ENCODE measurements around the gene KANTR.
"Not testable (repeated sequence)": the region's sequence is repeated elsewhere in the genome, so short reads cannot be mapped to it uniquely, and the experiment has no call there.

Gene KANTR

GRCh38 chrX:53128097-53128749, 34.3 kb downstream of the KANTR start:
- FAIRE-seq, result no peak

GRCh38 chrX:53133400-53133799, 39.5 kb downstream of the KANTR start:
- DNase-seq (ENCODE audit: low spot score), result no peak
- FAIRE-seq, result no peak

More at GRCh38 chrX:53128097-53128749, 34.3 kb downstream of the KANTR start:
- no peak for DNase-seq (ENCODE audit: low spot score)

GRCh38 chrX:53135581-53135980, 41.6 kb downstream of the KANTR start:
- DNase-seq (ENCODE audit: low spot score), result no peak
- FAIRE-seq, result no peak

- DNase-seq (ENCODE audit: low spot score), result no peak
- FAIRE-seq, result no peak
These were observed 59.6 kb downstream of the KANTR start for GRCh38 chrX:53153581-53153980.

- FAIRE-seq (no peak), DNase-seq (ENCODE audit: low spot score) (no peak)
These were observed 61.7 kb downstream of the KANTR start for GRCh38 chrX:53155512-53156206.

- FAIRE-seq, result no peak
These were observed 62.3 kb downstream of the KANTR start for GRCh38 chrX:53156207-53156596.

GRCh38 chrX:53159184-53159583, 65.2 kb downstream of the KANTR start:
- FAIRE-seq (no peak), DNase-seq (ENCODE audit: low spot score) (no peak)

More at GRCh38 chrX:53156207-53156596, 62.3 kb downstream of the KANTR start:
- DNase-seq (ENCODE audit: low spot score), result no peak

GRCh38 chrX:53160297-53160983, 66.5 kb downstream of the KANTR start:
- FAIRE-seq (no peak), DNase-seq (ENCODE audit: low spot score) (no peak)

- DNase-seq (ENCODE audit: low spot score), result no peak
- FAIRE-seq, result no peak
These were observed 69.5 kb downstream of the KANTR start for GRCh38 chrX:53163436-53163835.

DNA sequence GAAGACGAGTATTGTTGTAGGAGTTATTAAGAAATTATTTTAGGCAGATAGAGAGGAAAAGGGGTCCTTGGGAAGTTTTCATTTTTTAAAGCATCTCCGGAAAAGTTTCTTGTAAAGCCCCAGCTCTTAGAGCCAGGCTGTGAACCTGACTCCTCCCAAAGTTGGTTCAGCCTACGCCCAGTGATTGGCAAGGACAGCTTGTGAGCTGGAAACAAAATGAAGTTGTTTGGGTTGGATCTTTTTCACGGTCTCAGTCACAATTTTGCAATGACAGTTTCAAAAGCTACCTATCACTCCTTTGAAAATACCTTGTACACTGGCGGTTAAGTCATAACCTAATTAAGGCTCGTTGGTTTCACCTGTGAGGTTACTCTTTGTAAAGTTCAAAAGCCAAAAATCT, 70.6 kb downstream of the KANTR start:
- not testable (repeated sequence) for DNase-seq (ENCODE audit: low spot score); FAIRE-seq

- FAIRE-seq, result no peak
- DNase-seq (ENCODE audit: low spot score), result no peak
These were observed 72.2 kb downstream of the KANTR start for GRCh38 chrX:53166103-53166502.

DNA sequence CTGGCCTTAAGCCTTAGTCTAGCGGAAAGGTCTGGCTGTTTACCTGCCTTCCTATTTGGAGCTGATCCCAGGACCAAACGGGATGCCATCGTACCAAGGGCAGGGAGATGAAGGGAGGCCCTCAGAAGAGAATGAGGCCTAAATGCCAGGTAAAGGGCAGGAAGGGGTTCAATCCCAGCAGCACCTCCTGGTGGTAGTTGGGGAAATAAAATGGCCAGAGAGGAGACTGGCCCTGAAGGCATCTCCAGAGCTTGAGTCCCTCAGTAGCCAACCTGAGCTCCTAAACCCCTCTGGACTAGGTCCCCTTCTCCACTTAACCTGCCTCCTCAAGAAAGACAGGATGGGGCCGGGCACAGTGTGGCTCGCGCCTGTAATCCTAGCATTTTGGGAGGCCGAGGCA, 77.4 kb downstream of the KANTR start:
- no peak for DNase-seq (ENCODE audit: low spot score)
- no peak for FAIRE-seq

Data from RCC 7860 (cell line).